RWPE1 (cell line): ENCODE data around the gene ZC3H10.

ENCODE experiments used
- CTCF ChIA-PET: fragments of 350-600 bp; sonication (Branson Sonifier 250); formaldehyde crosslinking; extraction: SDS; loops from one replicate; lab custom pipeline; 2021; lab: Yijun Ruan, JAX
- POLR2A ChIA-PET: fragments of 400-600 bp; formaldehyde crosslinking; extraction: SDS; loops from one replicate; lab custom pipeline; 2020; ENCODE audit warnings: antibody characterized with exemption; ENCODE audit not compliant: low non-redundant PET; lab: Yijun Ruan, JAX
- DNase-seq: peaks from one replicate; pipeline ENCODE4 v3.0.0; 2012; ENCODE audit warnings: low spot score
- H3K27ac ChIP-seq: fragments of 450-650 bp; 2 replicates; pipeline ENCODE4 v1.5.1; 2017
- CTCF ChIP-seq: fragments of 450-650 bp; conservative IDR thresholded peaks from 2 replicates; pipeline ENCODE4 v1.5.1; 2017; ENCODE audit warnings: low read depth, mild to moderate bottlenecking

The ZC3H10 gene

GRCh38 chr12:56084958-56085543 is 33.0 kb upstream of the ZC3H10 start:
- CTCF ChIA-PET = interaction anchor here (0.6 kb wide), 1 partner anchor 20 kb away, joined by 3 read pairs; the partner anchor contains the start of gene PA2G4
- no peak for DNase-seq
- TF ChIP-seq CTCF = no peak
- no peak overlapping the region for H3K27ac ChIP-seq
- POLR2A ChIA-PET = interaction anchor here (1.2 kb wide), 1 partner anchor 19 kb away, joined by 5 read pairs; the partner anchor contains the start of gene PA2G4

GRCh38 chr12:56086096-56086495 is 32.0 kb upstream of the ZC3H10 start:
- DNase-seq = peak; percentile 55
- ChIA-PET POLR2A (interaction anchor here (0.8 to 1.2 kb wide), 2 partner anchors 18 to 79 kb away, joined by 5 to 12 read pairs; partner anchors contain the start of gene PA2G4), CTCF (no interaction called here)
- TF ChIP-seq CTCF = no peak
- H3K27ac ChIP-seq = no peak overlapping the region

- no peak for DNase-seq
- CTCF ChIA-PET = no interaction called here
- no peak overlapping the region for H3K27ac ChIP-seq
- POLR2A ChIA-PET = interaction anchor here (0.8 kb wide), 1 partner anchor 80 kb away, joined by 12 read pairs; no protein-coding TSS in a partner anchor
- TF ChIP-seq CTCF = no peak
These were observed 31.5 kb upstream of the ZC3H10 start for GRCh38 chr12:56086608-56087007.

- ChIA-PET POLR2A (no interaction called here), CTCF (no interaction called here)
- DNase-seq = no peak
- TF ChIP-seq CTCF = no peak
- H3K27ac ChIP-seq = no peak overlapping the region
These were observed 30.8 kb upstream of the ZC3H10 start for GRCh38 chr12:56087220-56087619.

- POLR2A ChIA-PET = no interaction called here
- no peak for DNase-seq
- H3K27ac ChIP-seq = no peak overlapping the region
- CTCF ChIA-PET = no interaction called here
- TF ChIP-seq CTCF = no peak
These were observed 20.3 kb upstream of the ZC3H10 start for GRCh38 chr12:56097738-56098137.

- TF ChIP-seq CTCF = no peak
- no peak overlapping the region for H3K27ac ChIP-seq
- ChIA-PET POLR2A (no interaction called here), CTCF (no interaction called here)
- DNase-seq = no peak
These were observed 19.5 kb upstream of the ZC3H10 start for GRCh38 chr12:56098592-56098991.
